Subcutaneous abdominal adipose tissue (tissue), 5 donors: ENCODE measurements around the gene SHROOM3.

Source experiments
- H3K27ac ChIP-seq: one replicate; pipeline ENCODE4 v1.7.0; 2013; ENCODE audit warnings: low read depth, mild to moderate bottlenecking, inconsistent platforms, low read length, moderate library complexity
- H3K27me3 ChIP-seq, 5 donors: one replicate each; pipeline ENCODE4 v1.7.0; 2013; ENCODE audit warnings: low read length in 5 of 5, inconsistent platforms in 1 of 5; ENCODE audit not compliant: control insufficient read depth in 5 of 5, insufficient read depth in 4 of 5
- H3K36me3 ChIP-seq, 5 donors: one replicate each; pipeline ENCODE4 v1.7.0; 2013; ENCODE audit warnings: low read length in 5 of 5; ENCODE audit not compliant: control insufficient read depth in 5 of 5, insufficient read depth in 5 of 5
- H3K4me1 ChIP-seq, 5 donors: one replicate each; pipeline ENCODE4 v1.7.0; 2013; ENCODE audit warnings: low read length in 5 of 5, mild to moderate bottlenecking in 3 of 5, moderate library complexity in 1 of 5; ENCODE audit not compliant: control insufficient read depth in 5 of 5, insufficient read depth in 5 of 5
- H3K4me3 ChIP-seq, 5 donors: one replicate each; pipeline ENCODE4 v1.7.0; 2013; ENCODE audit warnings: low read length in 5 of 5, low read depth in 1 of 5
- H3K9ac ChIP-seq, 5 donors: one replicate each; pipeline ENCODE4 v1.7.0; 2013; ENCODE audit warnings: low read length in 5 of 5, mild to moderate bottlenecking in 4 of 5, moderate library complexity in 3 of 5
- H3K9me3 ChIP-seq, 5 donors: one replicate each; pipeline ENCODE4 v1.7.0; 2013; ENCODE audit warnings: low read length in 5 of 5; ENCODE audit not compliant: control insufficient read depth in 5 of 5
- donor health status: healthy.
- donor health status: healthy.
- donor health status: healthy.
- donor health status: healthy.
- donor health status: healthy.

The SHROOM3 gene

GRCh38 chr4:76562161-76562560 lies 127.1 kb downstream of the SHROOM3 start:
- no peak overlapping the region for H3K4me3 ChIP-seq
- no peak overlapping the region for H3K9ac ChIP-seq
- peaks cover 0 to 25% (median 15%) of the 10 kb centered on the region in 5 donors for H3K4me1 ChIP-seq
- no peak overlapping the region for H3K27ac ChIP-seq
- no peaks in the 10 kb centered on the region for H3K27me3 ChIP-seq
- no peaks in the 10 kb centered on the region for H3K36me3 ChIP-seq
- H3K9me3 ChIP-seq, result no peaks in the 10 kb centered on the region

GRCh38 chr4:76562836-76563453 lies 127.9 kb downstream of the SHROOM3 start:
- no peaks in the 10 kb centered on the region for H3K36me3 ChIP-seq
- H3K9ac ChIP-seq, result no peak overlapping the region
- H3K4me1 ChIP-seq, result peaks cover 0 to 25% (median 15%) of the 10 kb centered on the region in 5 donors
- H3K27me3 ChIP-seq, result no peaks in the 10 kb centered on the region
- H3K4me3 ChIP-seq, result no peak overlapping the region
- no peaks in the 10 kb centered on the region for H3K9me3 ChIP-seq
- no peak overlapping the region for H3K27ac ChIP-seq

GRCh38 chr4:76563454-76564122 lies 128.6 kb downstream of the SHROOM3 start:
- H3K9me3 ChIP-seq, result no peaks in the 10 kb centered on the region
- H3K36me3 ChIP-seq, result no peaks in the 10 kb centered on the region
- H3K27me3 ChIP-seq, result no peaks in the 10 kb centered on the region
- H3K27ac ChIP-seq, result no peak overlapping the region
- no peak overlapping the region for H3K9ac ChIP-seq
- H3K4me3 ChIP-seq, result no peak overlapping the region
- H3K4me1 ChIP-seq, result peaks cover 0 to 28% (median 15%) of the 10 kb centered on the region in 5 donors

- no peaks in the 10 kb centered on the region for H3K27me3 ChIP-seq
- H3K4me1 ChIP-seq, result peaks cover 0 to 28% (median 15%) of the 10 kb centered on the region in 5 donors
- no peak overlapping the region for H3K9ac ChIP-seq
- H3K27ac ChIP-seq, result no peak overlapping the region
- no peak overlapping the region for H3K4me3 ChIP-seq
- H3K36me3 ChIP-seq, result no peaks in the 10 kb centered on the region
- H3K9me3 ChIP-seq, result no peaks in the 10 kb centered on the region
These were observed 129.3 kb downstream of the SHROOM3 start for GRCh38 chr4:76564123-76564915.

- Histone ChIP-seq H3K36me3 (no peaks in the 10 kb centered on the region), H3K9ac (no peak overlapping the region), H3K4me3 (no peak overlapping the region), H3K27ac (no peak overlapping the region), H3K27me3 (no peaks in the 10 kb centered on the region), H3K4me1 (peaks cover 0 to 17% (median 12%) of the 10 kb centered on the region in 5 donors), H3K9me3 (no peaks in the 10 kb centered on the region)
These were observed 133.2 kb downstream of the SHROOM3 start for GRCh38 chr4:76568262-76568661.

GRCh38 chr4:76569225-76569624 lies 134.2 kb downstream of the SHROOM3 start:
- no peaks in the 10 kb centered on the region for H3K36me3 ChIP-seq
- peaks cover 0 to 12% (median 6%) of the 10 kb centered on the region in 5 donors for H3K4me1 ChIP-seq
- H3K9me3 ChIP-seq, result no peaks in the 10 kb centered on the region
- no peak overlapping the region for H3K4me3 ChIP-seq
- no peaks in the 10 kb centered on the region for H3K27me3 ChIP-seq
- no peak overlapping the region for H3K9ac ChIP-seq
- H3K27ac ChIP-seq, result no peak overlapping the region

GRCh38 chr4:76569706-76570105 lies 134.7 kb downstream of the SHROOM3 start:
- H3K27ac ChIP-seq, result no peak overlapping the region
- H3K9me3 ChIP-seq, result no peaks in the 10 kb centered on the region
- H3K4me1 ChIP-seq, result peaks cover 0 to 9% (median 2%) of the 10 kb centered on the region in 5 donors
- H3K27me3 ChIP-seq, result no peaks in the 10 kb centered on the region
- H3K36me3 ChIP-seq, result no peaks in the 10 kb centered on the region
- H3K9ac ChIP-seq, result no peak overlapping the region
- no peak overlapping the region for H3K4me3 ChIP-seq

- H3K36me3 ChIP-seq, result no peaks in the 10 kb centered on the region
- H3K27ac ChIP-seq, result no peak overlapping the region
- peaks cover 0 to 9% (median 2%) of the 10 kb centered on the region in 5 donors for H3K4me1 ChIP-seq
- H3K27me3 ChIP-seq, result no peaks in the 10 kb centered on the region
- H3K9me3 ChIP-seq, result no peaks in the 10 kb centered on the region
- H3K9ac ChIP-seq, result no peak overlapping the region
- H3K4me3 ChIP-seq, result no peak overlapping the region
These were observed 135.3 kb downstream of the SHROOM3 start for GRCh38 chr4:76570141-76570973.

- Histone ChIP-seq H3K27ac (no peak overlapping the region), H3K9me3 (no peaks in the 10 kb centered on the region), H3K27me3 (no peaks in the 10 kb centered on the region), H3K36me3 (no peaks in the 10 kb centered on the region), H3K4me3 (no peak overlapping the region), H3K4me1 (peaks cover 0 to 9% (median 2%) of the 10 kb centered on the region in 5 donors), H3K9ac (no peak overlapping the region)
These were observed 136.2 kb downstream of the SHROOM3 start for GRCh38 chr4:76571274-76571673.
